Measurements from ENCODE around the gene EFNA4.
"Not testable (repeated sequence)": the region's sequence is repeated elsewhere in the genome, so short reads cannot be mapped to it uniquely, and the experiment has no call there.

The EFNA4 gene

GRCh38 chr1:155091071-155092051 is 27.8 kb downstream of the EFNA4 start:
- DNase-seq (ENCODE audit: low read depth): peak; percentile 64

GRCh38 chr1:155092131-155092530 is 28.6 kb downstream of the EFNA4 start:
- no peak for DNase-seq (ENCODE audit: low read depth)

GRCh38 chr1:155092641-155093040 is 29.1 kb downstream of the EFNA4 start:
- DNase-seq (ENCODE audit: low read depth): no peak

DNA sequence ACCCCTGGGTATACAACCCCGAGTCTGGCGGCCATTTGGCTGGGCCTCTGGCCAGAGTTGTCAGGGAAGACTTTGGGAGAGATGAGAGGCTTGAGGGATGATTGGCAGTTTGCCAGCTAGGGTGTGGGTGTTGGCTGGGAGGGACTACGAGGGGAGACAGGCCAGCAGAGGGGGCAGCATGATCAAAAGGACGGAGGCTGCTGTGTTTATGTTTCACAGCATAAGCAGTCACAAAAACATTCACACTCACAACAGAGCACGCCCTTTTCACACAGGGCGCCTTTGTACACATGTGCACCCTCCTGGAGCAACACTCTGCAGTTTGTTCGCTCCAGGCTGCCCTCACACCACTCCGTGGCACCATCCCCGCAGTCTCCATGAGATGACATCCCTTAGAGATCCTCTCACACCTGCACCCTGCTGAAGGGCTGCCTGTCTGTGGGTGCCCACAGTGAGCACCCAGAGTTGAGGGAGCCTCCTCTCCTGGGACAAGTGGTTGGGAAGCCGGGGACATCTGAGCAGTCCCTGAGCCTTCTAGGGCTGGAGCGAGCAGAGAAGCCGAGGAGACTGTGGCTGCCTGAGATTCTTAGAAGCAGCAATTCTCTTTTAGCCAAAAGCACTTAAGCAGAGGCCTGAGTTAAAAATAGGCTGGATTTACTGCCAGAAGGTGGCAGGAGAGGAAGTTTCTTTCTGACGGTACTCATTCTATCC is 30.5 kb downstream of the EFNA4 start:
- no peak for DNase-seq (ENCODE audit: low read depth)

GRCh38 chr1:155094622-155094948 is 31.0 kb downstream of the EFNA4 start:
- DNase-seq (ENCODE audit: low read depth): no peak

DNA sequence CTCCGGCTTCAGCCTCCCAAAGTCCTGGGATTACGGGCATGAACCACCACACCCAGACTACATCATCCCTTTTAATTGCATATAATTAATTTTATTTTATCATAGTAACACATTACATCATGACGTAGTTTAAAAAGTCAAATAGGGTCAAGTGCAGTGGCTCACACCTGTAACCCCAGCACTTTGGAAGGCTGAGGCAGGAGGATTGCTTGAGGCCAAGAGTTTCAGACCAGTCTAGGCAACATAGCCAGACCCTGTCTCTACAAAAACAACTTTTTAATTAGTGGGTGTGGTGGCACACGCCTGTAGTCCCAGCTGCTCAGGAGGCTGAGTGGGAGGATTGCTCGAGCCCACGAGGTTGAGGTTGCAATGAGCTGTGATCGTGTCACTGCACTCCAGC is 35.8 kb downstream of the EFNA4 start:
- no peak for DNase-seq (ENCODE audit: low read depth)

DNA sequence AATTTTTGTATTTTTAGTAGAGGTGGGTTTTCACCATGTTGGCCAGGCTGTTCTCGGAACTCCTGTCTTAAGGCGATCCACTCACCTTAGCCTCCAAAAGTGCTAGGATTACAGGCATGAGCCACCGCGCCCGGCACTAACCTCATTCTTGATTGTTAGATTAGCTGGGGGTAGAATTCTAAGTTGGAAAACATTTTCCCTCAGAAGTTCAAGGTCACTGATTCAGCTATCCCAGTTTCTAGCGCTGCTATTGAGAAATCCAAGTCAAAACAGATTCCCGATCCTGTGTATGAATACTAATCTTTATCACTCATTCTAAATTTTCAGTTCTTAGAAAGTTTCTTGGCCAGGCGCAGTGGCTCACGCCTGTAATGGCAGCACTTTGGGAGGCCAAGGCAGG is 39.8 kb downstream of the EFNA4 start:
- DNase-seq (ENCODE audit: low read depth): no peak

DNA sequence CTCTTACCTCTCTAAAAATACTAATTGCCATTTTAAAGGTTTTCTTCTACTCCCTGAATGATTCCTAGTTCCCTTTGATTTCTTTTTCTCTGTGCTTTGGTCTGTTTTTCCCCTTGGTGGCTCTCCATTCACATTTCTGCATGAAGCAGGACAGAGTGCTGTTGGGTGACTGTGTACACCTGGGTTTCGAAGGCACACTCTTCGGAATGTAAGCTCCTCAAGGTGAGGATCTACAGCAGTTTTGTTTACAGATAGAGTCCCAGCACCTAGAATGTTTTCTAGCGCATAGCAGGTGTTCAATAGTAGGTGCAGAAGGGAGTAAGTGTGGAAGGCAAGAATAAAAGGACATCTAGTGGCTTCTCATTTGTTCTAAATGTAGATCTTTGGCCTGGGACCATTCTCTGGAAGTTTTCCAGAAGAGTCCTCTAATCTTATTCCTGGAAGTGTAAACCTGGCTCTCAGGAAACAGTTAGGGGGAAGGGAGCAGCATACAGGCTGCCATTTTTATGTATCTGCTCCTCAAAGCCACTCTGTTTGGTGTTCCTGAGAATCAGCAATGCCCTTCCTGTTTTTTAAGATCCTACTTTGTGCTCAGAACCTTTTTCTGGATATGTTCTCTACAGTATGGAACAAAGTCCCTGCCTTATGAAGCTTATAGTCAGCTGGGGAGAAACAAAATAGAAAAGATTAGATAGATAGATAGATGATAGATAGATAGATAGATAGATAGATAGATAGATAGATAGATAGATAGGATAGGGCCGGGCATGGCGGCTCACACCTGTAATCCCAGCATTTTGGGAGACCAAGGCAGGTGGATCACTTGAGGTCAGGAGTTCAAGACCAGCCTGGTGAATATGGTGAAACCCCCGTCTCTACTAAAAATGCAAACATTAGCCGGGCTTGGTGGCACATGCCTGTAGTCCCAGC is 41.3 kb downstream of the EFNA4 start:
- DNase-seq (ENCODE audit: low read depth): no peak

- DNase-seq (ENCODE audit: low read depth): no peak
Measured at GRCh38 chr1:155105604-155106011, 42.1 kb downstream of the EFNA4 start.

- no peak for DNase-seq (ENCODE audit: low read depth)
Measured at GRCh38 chr1:155106862-155107261, 43.3 kb downstream of the EFNA4 start.

GRCh38 chr1:155107309-155108264 is 44.0 kb downstream of the EFNA4 start:
- DNase-seq (ENCODE audit: low read depth): no peak

DNA sequence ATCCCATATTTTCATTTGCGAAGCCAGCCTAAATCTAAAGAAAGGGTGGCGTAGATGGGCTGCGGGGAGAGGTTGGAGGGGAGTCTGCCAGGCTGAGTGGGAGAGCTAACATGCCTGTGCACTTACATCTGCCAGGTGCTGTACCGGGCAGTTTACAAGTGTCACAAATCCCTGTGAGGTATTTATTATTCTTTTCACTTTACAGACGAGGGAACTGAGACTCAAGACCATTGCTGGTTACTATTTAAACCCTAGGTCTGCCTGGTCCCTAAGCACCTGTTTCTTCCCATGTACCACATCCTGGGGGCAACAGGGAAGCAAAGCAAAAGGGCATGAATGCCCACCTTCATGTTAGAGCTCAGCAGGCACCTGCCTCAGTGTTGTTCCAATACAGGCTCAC is 44.8 kb downstream of the EFNA4 start:
- no peak for DNase-seq (ENCODE audit: low read depth)

DNA sequence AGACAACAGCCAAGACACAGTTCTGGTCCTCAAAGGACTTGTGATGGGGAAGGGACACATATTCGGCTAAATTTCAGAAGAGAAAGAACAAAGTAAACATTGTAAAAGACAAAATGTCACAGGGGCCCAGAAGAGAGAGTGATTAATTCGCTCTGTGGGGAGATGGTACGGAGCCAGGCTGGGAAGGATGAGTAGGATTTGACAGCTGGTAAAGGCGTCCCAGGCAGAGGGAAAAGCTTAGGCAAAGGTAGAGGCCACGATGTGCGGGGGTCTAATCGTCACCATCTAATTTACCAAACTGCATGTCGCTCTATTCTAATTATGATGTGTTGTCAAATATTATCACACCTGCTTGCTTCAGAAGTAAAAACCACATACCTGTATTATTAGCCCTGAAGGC is 46.8 kb downstream of the EFNA4 start:
- no peak for DNase-seq (ENCODE audit: low read depth)

- DNase-seq (ENCODE audit: low read depth): no peak
Measured at GRCh38 chr1:155110826-155111225, 47.3 kb downstream of the EFNA4 start.

- DNase-seq (ENCODE audit: low read depth): no peak
Measured at GRCh38 chr1:155113450-155113980, 50.0 kb downstream of the EFNA4 start.

GRCh38 chr1:155116113-155116764 is 52.7 kb downstream of the EFNA4 start:
- no peak for DNase-seq (ENCODE audit: low read depth)

DNA sequence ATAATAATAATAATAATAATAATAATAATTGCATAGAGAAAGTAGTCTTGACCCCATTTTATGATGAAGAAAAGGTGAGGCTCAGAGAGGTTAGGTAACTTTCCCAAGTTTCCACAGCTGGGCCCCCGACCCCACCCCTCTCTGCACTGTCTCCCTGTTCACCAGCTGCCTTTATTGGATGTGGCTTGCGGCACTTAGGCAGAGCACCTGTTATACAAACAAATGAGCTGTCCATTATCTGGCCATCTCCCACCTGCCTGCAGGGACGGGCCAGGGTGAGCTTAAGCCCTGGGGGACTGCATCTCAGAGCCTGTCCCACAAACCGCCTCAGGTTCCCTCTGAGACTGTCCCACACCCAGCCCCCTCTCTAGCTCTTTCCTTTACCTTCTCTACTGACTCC is 54.1 kb downstream of the EFNA4 start:
- no peak for DNase-seq (ENCODE audit: low read depth)

DNA sequence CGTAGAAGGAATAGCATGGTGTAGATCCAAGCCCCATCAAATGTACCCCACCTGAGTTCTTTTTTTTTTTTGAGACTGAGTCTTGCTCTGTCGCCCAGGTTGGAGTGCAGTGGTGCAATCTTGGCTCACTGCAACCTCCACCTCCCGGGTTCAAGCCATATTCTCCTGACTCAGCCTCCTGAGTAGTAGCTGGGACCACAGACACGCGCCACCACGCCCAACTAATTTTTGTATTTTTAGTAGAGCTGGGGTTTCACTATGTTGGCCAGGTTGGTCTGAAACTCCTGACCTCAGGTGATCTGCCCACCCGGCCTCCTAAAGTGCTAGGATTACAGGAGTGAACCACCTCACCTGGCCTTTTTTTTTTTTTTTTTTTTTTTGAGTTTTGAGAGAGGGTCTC is 54.5 kb downstream of the EFNA4 start:
- DNase-seq (ENCODE audit: low read depth): not testable (repeated sequence)

All from stimulated activated CD8-positive, alpha-beta memory T cell treated with anti-CD3 and anti-CD28 coated beads, Interleukin-15, amount 100 ng/mL, for 1 hour (primary cell).